NCI-H774 (cell line): ENCODE data around the gene AAK1.
"Not testable (repeated sequence)": the region's sequence is repeated elsewhere in the genome, so short reads cannot be mapped to it uniquely, and the experiment has no call there.

Experiments
- DNase-seq: peaks from one replicate; lab custom pipeline; 2025; lab: John Stamatoyannopoulos, UW

Gene AAK1

DNA sequence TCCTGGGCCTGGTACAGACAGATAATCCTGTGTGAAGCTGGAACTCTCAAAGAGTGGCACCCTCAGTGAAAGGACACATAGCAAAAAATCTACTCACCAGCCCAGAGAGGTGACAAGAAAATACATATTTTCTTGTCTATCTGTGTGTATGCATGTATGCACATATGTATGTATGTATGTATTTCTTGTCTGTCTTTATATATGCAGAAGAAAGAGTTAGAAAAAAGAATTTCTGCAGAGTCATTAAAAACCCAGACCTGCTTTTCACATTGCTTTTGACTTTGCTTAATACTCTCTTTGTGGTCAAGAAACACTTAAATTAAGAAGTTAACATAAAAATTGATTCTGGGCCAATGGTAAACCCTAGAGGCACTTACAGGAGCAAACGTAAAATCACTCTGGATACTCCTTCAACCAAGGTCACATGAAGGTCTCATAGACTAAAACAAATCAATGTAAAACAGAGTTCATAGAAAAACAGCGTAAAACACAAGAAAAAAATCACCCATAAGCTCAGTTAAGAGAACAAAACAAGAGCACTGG lies 16.5 kb upstream of the AAK1 start:
- DNase-seq = no peak

DNA sequence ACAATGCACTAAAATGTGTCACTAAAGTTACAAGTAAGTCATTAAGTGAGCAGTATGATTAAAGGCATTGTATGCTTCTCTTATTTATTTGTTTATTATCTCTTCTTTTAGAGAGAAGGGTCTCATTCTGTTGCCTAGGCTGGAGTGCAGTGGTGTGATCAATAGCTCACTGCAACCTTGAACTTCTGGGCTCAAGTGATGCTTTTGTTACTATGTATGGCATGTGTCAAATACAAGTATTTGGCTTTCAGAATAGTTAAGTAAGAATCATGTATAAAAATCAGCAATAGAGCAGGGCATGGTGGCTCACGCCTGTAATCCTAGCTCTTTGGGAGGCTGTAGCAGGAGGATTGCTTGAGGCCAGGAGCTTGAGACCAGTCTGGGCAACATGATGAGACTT lies 15.8 kb upstream of the AAK1 start:
- no peak for DNase-seq

DNA sequence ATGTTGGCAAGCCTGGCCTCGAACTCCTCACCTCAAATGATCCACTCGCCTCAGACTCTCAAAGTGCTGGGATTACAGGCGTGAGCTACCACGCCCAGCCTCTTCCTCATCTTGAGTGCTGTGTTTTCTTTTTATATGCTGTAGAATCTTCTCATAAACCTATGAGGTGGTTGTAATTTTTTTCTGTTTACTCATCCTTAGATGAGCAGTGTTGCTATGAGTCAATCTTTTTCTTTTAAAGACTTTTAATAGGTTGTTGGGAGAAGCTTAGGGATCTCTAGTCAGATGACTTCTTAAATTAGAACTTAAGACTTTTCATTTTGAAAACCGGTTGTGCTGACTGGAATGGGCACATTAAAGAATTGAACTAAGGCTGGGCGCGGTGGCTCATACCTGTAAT lies 8.7 kb upstream of the AAK1 start:
- no peak for DNase-seq

DNA sequence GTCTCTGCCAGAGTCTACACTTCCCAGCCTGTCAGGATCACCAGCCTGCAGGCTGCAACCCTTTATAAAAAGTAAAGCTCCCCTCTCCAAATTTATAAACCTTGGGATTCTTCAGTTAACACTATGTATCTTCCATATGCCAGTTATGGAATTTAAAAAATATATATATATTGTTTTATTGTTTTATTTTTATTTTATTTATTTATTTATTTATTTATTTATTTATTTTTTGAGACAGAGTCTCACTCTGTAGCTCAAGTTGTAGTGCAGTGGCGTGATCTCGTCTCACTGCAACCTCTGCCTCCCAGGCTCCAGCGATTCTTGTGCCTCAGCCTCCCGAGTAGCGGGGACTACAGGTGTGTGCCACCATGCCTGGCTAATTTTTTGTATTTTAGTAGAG lies 3.7 kb upstream of the AAK1 start:
- not testable (repeated sequence) for DNase-seq

DNA sequence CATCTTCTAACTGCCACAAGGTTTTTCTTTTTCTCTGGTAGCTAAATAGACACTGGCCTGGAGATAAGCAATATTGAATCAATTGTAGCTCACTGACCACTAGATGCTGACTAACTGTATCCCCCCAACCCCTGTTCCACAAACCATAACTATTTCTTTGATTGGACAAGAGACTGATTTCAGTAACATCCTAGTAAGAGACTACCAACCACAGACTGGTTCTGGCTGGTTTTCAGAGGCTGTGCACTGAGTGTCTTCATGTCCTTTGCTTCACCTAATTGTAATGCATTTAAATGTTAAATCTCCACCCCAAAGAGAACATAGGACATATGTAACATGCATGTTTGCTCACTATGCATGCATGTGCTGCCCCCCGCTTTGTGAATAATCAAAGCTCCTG lies 3.2 kb upstream of the AAK1 start:
- no peak for DNase-seq

DNA sequence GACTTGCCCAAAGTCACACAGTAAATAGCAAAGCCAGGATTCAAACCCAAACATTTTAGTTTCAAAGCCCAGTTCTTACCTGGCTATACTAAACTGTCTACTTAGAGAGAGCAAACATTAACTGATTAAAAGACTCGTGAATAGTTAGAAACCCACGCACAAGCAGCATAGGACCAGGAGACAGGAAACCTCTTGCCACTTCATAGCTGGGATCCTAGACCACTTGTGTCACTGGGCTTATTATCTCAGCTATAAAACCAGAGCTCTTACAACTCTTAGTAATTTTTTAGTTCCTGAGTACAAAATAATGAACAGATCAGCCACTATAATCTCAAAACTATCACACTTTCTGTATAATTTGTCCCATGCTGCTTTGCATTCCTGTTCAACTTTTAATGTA lies 2.4 kb upstream of the AAK1 start:
- DNase-seq = no peak

DNA sequence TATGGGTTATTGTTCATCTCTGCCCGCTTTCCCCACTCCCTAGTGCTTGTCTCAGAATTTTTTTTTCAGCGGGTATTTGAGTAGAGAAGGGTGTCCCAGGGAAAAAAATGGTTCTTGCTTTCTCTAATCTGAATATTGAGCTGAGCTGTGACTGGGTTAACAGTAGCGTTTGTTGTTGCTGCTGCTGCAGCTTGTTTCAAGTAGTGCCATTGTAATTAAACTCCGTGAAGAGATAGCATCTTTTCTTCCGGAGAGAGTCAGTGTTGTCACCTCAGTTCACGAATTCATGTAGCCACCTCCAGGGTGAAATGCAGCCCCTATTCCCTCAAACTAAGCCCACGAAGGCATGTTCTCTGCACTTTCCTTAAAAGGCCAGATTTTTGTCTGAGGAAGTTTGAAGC lies 1.5 kb upstream of the AAK1 start:
- no peak for DNase-seq

DNA sequence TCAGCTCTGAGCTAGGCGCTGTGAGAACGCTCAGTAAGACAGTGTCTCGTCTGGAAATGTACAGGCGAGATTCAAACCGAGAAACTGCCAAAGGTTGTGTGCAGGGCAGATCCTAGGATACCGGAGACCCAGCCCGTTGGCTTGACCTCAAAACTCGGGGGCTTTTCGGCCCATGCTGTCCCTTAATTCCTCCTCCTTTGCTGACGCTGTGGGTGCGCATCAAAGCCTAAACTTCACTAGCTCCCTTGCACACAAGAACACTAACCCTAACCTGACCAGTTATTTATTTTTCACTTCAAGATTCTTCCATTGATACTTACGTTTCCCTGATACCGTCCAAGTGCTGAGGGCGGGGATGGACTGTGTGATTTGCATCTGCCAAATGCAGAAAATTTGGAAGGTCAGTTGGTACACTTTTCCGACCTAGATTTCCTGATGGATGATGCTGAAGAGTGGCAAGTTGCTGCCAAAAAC lies 1.0 kb upstream of the AAK1 start:
- DNase-seq = no peak

DNA sequence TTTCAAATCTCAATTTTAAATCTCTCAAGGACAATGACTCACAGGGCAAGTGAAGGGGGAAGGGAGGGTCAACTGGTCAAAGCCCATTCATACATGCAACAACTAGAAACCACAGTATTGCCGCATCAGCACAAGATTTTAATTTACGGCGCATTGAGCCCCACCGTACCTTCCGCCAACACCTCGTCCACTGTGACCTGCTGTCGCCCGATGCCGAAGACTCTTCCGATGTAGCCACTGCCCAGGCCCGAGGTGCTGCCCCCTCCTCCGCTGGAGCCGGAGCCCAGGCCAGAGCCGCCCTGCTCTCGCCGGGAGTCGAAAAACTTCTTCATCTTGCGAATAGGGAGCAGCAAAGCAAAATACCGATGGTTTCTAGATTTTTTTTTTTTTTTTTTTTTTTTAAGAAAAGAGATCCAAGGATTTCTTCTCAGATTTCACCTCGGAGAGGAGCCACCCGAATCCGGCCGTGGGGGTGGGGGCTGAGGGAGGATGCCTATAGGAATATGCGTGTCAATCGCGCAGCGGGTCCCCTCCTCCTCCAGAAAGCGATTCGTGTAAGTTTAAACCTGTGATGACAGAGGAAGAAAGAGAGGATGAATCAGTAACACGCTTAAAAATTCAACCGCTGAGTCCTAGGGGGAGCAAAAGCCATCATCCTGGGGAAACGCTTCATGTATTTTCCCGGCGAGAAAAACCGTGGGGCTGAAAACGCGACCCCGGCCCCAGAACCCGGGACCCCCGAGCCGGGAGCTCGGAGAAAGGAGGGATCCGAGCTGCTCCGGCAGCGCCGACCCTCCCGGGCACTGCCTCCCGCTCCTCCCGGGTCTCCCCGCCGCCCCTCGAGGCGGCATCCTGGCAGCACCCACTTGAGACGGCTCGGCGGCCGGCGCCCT lies 584 bp downstream of the AAK1 start:
- DNase-seq = peak; percentile 7

DNA sequence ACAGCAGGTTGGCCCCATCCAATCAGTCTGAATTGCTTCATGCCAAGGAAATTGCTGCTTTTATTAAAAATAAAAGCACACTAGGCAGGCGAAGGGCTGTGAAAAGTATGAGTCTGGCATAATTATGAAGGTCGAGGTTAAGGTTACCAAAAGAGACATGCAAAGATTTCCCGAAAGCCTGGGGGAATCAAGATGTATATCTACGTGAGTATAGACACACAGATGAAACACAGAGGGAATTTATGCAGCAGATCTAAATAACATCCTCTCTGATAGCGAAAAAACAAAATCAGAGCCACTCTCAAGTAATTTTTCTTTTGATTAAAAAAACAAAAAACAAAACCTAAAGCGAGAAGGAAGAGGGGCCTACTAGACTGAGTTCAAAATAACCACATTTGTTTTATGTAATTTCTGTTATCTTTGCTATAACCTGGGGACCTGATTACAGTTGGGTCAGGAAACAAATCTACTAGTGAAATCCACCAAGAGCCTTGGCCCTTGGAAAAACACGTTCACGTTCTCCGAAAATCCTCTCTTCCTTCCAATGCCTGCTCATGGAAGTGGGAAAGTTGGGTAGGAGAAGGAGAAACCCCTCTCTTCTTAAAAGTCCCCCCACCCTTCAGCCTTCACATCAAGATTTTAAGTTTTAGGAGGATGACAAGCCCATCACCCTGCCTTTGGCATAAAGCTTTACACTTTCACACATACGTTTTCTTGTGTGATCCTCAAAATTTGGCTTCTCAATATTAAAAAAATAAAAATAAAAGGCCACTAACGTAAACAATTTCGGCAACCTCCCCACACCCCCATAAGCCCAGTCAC lies 1.4 kb downstream of the AAK1 start:
- DNase-seq = no peak

DNA sequence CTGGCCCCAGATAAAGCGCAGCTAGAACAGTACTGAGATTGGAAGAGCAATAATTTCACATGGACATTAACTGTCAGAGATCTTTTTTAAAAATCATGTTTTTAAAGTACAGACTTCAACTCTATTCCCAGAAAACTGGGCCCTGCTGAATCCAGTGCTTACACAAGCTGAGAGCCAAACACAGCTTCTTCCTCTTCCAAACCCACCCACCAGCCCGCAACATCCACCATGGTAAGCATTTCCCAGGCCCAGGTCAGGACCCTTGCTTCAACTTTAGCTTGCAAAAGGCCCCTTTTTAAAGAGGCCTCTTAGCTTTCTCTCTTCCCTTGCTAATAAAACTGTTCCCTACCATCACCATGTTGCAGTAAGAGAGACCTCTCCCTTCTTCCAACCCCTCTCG lies 2.1 kb downstream of the AAK1 start:
- no peak for DNase-seq

DNA sequence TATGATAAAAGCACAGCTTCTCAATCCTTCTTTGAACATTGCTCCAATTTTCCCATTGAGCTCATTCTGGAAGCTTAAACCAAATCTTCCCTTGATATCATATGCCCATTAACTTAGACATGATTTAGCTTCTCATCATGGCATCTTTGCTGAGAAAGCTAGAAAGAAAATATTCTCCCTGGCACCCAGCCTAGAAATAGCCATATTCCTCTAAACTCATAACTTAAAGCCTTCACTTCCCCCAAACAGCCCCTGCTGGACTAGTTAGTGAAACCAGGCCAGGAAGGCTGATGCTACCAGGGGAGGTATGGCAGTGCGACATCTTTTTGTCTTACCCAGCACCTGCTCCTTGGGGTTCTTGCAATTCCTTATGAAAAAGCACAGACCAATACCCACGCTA lies 4.3 kb downstream of the AAK1 start:
- DNase-seq = no peak

DNA sequence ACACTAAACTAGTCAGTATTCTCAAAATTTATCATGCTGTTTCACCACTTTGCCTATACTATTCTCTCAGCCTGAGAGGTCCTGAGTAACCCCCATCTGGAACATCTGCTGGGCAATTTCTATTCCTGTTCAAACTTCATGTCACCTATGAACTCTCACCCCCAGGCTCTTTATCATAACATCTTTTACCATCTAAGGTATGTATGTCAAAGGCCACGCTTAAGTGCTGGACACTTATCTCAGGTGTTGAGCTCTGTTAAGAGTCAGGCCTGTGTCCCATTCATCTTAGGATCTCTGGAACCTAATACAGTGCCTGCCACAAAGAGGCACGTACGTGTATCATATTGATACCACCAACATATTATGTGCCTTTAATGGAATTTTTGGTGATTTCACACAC lies 4.9 kb downstream of the AAK1 start:
- DNase-seq = no peak

DNA sequence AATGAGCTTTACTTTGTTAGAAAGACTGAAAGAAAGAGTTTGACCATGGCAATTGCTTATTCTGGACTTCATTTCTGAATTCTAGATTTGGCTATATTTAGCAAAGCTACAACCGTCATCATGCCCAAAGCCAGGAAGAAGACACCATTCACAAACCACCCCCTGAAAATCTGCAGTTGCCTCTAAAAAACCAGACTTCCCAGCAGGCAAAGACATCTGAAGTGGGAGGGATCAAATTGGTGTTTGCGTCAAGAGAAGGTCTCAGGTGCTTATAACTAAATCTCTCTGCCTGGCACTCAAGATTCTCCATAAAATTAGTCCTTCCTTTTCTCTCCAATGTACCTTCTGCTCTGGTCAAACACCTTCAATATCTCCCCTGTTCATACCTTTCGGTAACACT lies 5.6 kb downstream of the AAK1 start:
- DNase-seq = no peak

DNA sequence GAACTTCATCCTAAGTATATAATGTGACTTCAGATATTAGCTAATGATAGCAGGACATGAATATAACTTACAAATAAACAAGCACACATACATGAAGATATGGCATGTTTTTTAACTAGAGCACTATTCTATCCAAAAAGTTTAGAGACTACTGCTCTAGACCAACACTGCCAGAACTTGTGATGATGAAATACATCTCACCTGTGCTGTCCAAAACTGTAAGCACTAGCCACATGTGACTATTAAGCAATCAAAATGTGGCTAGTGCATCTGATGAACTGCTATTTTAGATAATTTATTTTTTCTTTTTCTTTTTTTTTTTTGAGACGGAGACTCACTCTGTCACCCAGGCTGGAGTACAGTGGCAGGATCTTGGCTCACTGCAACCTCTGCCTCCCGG lies 7.1 kb downstream of the AAK1 start:
- DNase-seq = no peak

DNA sequence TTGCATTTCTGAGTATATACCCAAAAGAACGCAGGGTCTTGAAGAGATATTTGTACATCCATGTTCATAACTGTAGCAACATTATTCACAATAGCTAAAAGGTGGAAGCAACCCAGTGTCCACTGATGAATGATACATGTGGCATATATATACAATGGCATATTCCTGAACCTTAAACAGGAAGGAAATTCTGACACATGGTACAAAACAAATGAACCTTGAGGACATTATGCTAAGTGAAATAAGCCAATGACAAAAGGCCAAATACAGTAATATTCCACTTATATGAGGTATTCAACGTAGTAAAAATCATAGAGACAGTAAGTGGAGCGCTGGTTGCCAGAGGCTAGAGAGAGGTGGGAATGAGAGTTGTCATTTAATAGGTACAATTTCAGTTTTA lies 8.1 kb downstream of the AAK1 start:
- no peak for DNase-seq

DNA sequence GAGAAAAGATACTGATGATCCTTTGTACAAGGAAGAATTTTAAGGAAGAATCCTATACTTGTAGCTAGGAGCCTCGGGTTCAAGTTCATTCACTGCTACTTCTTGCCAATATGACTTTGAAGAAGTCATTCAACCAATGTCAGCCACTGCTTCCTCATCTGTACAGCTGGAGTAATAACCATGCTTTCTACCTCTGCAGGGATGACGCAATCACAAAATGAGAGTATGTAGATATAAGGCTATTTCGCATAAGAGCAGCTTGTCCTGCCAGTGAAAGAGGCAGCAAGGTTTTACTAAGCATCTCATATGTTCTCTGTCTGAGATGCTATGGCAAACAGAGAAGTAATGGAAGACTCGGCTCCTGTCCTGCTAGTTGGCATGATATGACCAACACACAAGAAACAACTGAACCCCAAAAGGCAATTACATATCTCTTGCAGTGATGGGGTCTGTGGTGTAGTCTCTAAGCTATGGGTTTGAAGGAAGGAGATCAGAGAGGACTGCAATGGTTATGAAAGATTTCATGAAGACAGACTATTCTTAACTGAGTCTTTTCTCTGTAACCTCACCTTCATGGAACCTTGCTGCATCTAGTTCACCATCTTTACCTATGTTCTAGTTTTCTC lies 9.2 kb downstream of the AAK1 start:
- no peak for DNase-seq

DNA sequence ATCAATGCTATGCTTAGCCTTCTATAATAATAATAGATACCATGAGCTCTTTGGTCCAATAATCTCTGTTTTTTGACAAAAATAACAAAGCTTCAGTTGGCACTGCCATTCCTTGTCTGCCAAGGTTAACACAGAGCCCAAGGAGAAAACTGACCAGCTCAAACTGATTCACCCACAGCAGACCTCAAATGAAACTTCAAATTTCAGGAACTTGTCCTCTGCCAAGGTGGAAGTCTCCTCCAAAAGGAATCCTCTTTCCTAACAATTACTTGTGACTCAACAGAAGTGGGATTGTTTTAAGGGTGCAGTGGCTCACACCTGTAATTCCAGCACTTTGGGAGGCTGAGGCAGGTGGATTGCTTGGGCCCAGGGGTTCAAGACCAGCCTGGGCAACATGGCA lies 12.1 kb downstream of the AAK1 start:
- DNase-seq = no peak

DNA sequence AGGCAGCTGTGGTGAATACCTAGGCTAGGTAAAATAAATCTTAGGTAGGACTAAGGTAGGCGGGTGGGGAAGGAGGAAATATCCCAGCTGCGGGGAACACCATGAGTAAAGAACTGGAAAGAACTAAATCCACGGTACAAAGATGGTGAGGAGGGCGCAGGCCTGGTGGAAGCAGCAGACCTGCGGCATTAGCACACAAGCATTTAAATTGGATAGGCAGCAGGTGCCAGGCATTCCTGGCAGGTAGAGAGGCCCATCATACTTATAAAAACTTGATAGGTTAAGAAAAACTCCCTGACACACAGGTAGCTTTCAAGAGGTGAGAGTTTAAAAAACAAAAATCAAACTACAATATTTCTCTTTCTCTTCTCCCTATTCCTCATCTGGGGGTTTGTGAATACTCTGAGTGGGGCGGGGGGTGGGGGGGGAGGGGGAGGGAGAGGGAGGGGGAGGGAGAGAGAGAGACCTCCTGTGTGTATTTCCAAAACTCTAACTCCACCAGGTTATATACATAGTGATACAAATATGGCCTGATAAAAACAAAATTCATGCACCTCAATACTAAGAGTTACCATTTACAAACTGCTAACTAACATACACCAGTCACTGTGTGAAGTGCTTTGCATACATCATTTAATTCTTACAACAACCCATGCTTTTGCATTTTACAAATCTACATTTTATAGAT lies 13.5 kb downstream of the AAK1 start:
- no peak for DNase-seq

DNA sequence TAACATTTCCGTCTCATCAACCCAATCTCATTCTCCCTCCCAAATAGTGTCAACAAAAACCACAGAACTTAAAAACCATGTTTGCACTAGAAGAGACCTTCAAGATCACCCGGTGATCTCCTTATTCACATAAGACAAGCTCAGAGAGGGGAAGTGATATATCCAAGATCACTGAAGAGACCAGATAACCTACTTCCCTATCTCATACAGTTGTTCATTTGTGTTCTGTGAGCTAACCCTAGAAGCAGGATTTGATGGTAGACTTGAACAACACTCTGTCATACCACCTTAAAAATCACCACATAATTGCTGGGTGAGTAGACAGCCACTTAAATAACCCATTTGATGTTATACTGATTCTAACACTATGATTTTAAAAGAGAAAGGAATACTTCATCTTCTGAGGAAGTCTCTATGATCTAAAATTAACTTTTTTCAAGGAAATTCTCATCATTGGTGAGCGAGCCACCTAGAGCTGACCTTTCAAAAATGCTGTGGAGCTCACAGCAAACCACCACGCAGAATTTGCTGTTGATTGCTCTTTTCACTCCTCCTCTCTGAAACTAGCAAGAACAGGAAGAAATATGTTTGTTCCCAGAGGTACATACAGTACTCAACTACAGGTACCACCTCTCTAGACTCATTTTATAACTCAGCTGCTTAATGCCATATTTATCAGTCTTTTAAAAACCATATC lies 15.1 kb downstream of the AAK1 start:
- DNase-seq = no peak

DNA sequence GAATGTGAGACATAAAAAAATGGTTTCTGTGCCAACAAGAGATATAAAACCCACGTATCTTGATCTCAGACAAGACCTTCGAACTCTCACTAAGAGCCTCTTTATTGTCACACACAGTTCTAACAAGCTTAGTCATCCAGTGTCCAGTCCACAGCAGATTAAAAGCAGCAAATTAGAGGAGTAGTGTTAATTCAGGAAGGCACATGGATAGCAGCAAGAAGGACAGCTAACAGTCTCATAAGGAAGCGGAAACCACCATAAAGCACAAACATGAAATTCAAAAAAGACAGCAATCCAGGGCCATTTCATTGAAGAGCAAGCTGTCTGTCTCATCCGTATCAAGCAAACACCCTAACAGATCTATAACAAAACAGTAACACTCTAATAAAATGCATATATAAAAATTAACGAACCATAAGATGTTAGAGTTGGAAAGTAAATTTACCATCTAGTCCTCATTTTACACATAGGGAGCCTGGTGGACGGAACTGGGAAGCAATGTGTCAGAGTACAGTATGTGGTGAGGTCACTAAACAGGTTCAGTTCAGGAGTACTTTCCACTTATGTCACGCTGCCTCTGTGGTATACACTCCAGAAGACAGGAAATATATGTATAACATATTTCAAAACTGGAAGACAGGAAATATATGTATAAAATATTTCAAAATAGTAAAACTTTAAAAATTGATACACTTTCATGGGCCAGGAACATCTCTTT lies 18.3 kb downstream of the AAK1 start:
- DNase-seq = no peak
